Heart left ventricle (tissue), 16 donors: ENCODE measurements around the gene AHCYL2. TPM values are rescaled to one million over a fixed set of nuclear protein-coding genes. Genes with fewer than 3 reads are reported as not detected.

Source experiments
- ATAC-seq, 4 donors: fragments of 200-7000 bp; cut with Tn5 transposase; one replicate each; pipeline ENCODE4 v1.9.1; 2020 to 2022; ENCODE audit warnings: moderate library complexity in 4 of 4, mild to moderate bottlenecking in 3 of 4, moderate number of reproducible peaks in 1 of 4
- DNase-seq, 5 donors: peaks; one replicate each; pipeline ENCODE4 v3.0.0-alpha.2; 2020
- H3K27ac ChIP-seq, 12 donors: fragments of 200-600 bp; sonication (generic) in 4 of 12; one replicate each; pipeline versions ENCODE4 v1.5.0 to v1.8.0; 2016 to 2022; ENCODE audit warnings: mild to moderate bottlenecking in 2 of 12
- H3K27me3 ChIP-seq, 9 donors: fragments of 200-600 bp; sonication (generic) in 2 of 9; one replicate each; pipeline versions ENCODE4 v1.5.1 to v1.8.0; 2016 to 2022; ENCODE audit warnings: mild to moderate bottlenecking in 3 of 9
- H3K36me3 ChIP-seq, 9 donors: fragments of 200-600 bp; sonication (generic) in 2 of 9; one replicate each; pipeline versions ENCODE4 v1.5.0 to v1.8.0; 2018 to 2022; ENCODE audit warnings: mild to moderate bottlenecking in 2 of 9
- H3K4me1 ChIP-seq, 12 donors: fragments of 200-600 bp; sonication (generic) in 4 of 12; one replicate each; pipeline versions ENCODE4 v1.5.0 to v1.8.0; 2016 to 2022; ENCODE audit warnings: mild to moderate bottlenecking in 3 of 12
- H3K4me3 ChIP-seq, 12 donors: fragments of 200-600 bp; sonication (generic) in 4 of 12; one replicate each; pipeline versions ENCODE4 v1.5.0 to v1.8.0; 2017 to 2022; ENCODE audit warnings: mild to moderate bottlenecking in 9 of 12, moderate library complexity in 4 of 12
- H3K9me3 ChIP-seq, 12 donors: fragments of 200-600 bp; sonication (generic) in 4 of 12; one replicate each; pipeline versions ENCODE4 v1.5.0 to v1.8.0; 2016 to 2022; ENCODE audit warnings: mild to moderate bottlenecking in 1 of 12
- POLR2A ChIP-seq, 2 donors: fragments of 450-650 bp; IDR thresholded peaks; one replicate each; pipeline ENCODE4 v1.6.1; 2017; ENCODE audit warnings: antibody characterized with exemption in 2 of 2, mild to moderate bottlenecking in 2 of 2, moderate library complexity in 2 of 2
- WGBS, 4 donors: extraction: QIAGEN DNeasy Blood & Tissue Kit in 2 of 4; methylation state at CpG; one replicate each; pipeline versions ENCODE4 v1.1.5 to v1.1.7; 2013 to 2018; 5-methylcytosine and 5-hydroxymethylcytosine counted together
- intact Hi-C, 10 donors: fragments of 100-400 bp; cut with DNase I; formaldehyde crosslinking; loops; one replicate each; pipeline versions ENCODE4 v1.11.1 to v1.14.2; 2022
- polyA plus RNA-seq, 2 donors: library from polyadenylated mRNA; stranded (reverse); fragments of 200-250 nt; gene quantifications; one replicate each; pipeline ENCODE4 v1.2.3, GENCODE V29; 2013
- total RNA-seq, 9 donors: library from RNA; depleted of rRNA in 2 of 9; stranded (reverse); fragments of >200 nt in 2 of 9; fragmentation: NEBNext Ultra II Directional in 3 of 9; extraction: Animal tissue kit (Norgen Biotek cat#: 25700) in 3 of 9; gene quantifications; one replicate each; pipeline versions ENCODE4 v1.1.0 to v1.2.4, GENCODE V29; 2016 to 2023
- TF ChIP-seq, protein P1 (sequence below), 12 donors: fragments of 200-600 bp; sonication (generic) in 4 of 12; IDR thresholded peaks; one replicate each; pipeline versions ENCODE4 v1.5.0 to v1.8.0; 2018 to 2022; ENCODE audit warnings: antibody characterized with exemption in 12 of 12, mild to moderate bottlenecking in 5 of 12
- donor health status: ischemic (EF 13 %, LVEDD 7.1; RV severe dilation, severe dysfunction).
- donor health status: healthy with polysubstance abuse.
- donor health status: DM: no; HTN: yes; CAD: no.
- donor health status: DM: no; HTN: no; CAD: no.
- donor health status: ischemic (EF 25% LVEDD 6.9; RV normal size, moderate dysfunction).
- donor health status: ischemic (EF 25% LVEDD 5.7; RV mildly dilated, moderate dysfunction).
- donor health status: healthy.
- donor health status: DM: yes; HTN: yes; CAD: no.
- donor health status: ischemic (EF 35%, LVEDD 5.7; RV mildly dilated, moderate dysfunction).
- donor health status: nonischemic (EF 11% LVEDD 7.7; RV severe dilation, severe dysfunction).
- donor health status: DM: yes; HTN: yes; CAD: no.
- donor health status: PGD.
- donor health status: ischemic (EF 29% LVEDD 5.4; RV normal size, mild dysfunction).
- donor health status: nonischemic (EF 23%, LVEDD 6.1; RV moderate dilation, normal function).

The AHCYL2 gene
- total and polyA plus RNA-seq, 11 donors = 1.3 to 7.6 (median 6.2) TPM

DNA sequence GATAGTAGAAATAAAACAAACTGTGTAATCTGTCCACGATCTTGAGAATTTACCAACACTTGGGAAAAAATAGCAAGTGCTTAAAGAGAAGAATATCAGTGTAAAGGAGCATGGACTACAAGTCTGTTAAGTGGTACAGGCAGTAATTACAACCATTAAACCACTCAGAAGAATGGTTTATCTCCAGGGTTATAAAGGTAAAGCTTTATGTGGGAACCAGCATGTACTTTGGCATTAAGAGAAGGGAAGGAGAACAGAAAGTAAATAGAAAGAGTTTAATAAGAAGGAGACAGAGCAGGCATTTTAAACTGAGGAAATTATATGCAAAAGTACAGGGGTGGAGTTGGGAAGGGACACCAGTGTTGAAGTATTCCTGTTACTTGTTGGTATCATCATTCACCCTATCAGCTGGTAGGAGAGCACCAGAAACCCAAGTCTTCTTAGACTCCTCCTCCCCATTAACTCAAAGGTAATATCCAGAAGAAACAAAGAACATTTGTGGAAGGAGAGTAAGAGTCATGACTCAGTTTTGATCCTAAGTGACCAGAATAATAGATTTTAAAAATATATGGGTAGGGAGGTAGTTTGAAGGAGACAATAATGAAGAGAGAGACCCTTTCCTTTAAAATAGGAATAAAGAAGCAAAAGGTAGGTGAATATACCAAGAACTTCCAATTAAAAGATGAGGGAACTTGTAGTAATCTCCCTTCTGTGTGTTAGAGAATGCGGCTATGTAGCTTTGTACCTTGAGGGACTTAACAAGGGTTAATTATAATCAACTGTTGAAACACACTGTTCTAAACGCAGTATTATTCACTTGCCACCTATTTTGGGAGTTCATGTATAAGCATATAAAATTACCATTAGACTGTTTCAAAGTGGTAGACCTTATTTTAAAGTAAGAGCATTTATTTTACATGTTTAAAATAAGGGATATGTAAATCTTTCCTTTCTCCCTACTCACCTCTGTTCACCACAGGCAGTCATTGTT is 117.3 kb downstream of the AHCYL2 start:
- Histone ChIP-seq H3K4me1 (no peaks in the 10 kb centered on the region), H3K36me3 (no peaks in the 10 kb centered on the region), H3K27me3 (no peaks in the 10 kb centered on the region), H3K27ac (no peak overlapping the region), H3K4me3 (no peak overlapping the region), H3K9me3 (no peaks in the 10 kb centered on the region)
- 56 to 66% (median 59%) methylated on average over 3 of the region's 3 CpGs for WGBS, 4 donors
- no peak for TF ChIP-seq POLR2A (IDR thresholded peaks at IDR 0.05)
- TF ChIP-seq, protein P1, sequence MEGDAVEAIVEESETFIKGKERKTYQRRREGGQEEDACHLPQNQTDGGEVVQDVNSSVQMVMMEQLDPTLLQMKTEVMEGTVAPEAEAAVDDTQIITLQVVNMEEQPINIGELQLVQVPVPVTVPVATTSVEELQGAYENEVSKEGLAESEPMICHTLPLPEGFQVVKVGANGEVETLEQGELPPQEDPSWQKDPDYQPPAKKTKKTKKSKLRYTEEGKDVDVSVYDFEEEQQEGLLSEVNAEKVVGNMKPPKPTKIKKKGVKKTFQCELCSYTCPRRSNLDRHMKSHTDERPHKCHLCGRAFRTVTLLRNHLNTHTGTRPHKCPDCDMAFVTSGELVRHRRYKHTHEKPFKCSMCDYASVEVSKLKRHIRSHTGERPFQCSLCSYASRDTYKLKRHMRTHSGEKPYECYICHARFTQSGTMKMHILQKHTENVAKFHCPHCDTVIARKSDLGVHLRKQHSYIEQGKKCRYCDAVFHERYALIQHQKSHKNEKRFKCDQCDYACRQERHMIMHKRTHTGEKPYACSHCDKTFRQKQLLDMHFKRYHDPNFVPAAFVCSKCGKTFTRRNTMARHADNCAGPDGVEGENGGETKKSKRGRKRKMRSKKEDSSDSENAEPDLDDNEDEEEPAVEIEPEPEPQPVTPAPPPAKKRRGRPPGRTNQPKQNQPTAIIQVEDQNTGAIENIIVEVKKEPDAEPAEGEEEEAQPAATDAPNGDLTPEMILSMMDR (IDR thresholded peaks at IDR 0.05) = no peak
- DNase-seq (no peak), ATAC-seq (no peak)
- intact Hi-C loops = loop anchor here in 1 of 10 donors (10.0 kb wide), 1 partner anchor 483 kb away; no protein-coding TSS in a partner anchor

DNA sequence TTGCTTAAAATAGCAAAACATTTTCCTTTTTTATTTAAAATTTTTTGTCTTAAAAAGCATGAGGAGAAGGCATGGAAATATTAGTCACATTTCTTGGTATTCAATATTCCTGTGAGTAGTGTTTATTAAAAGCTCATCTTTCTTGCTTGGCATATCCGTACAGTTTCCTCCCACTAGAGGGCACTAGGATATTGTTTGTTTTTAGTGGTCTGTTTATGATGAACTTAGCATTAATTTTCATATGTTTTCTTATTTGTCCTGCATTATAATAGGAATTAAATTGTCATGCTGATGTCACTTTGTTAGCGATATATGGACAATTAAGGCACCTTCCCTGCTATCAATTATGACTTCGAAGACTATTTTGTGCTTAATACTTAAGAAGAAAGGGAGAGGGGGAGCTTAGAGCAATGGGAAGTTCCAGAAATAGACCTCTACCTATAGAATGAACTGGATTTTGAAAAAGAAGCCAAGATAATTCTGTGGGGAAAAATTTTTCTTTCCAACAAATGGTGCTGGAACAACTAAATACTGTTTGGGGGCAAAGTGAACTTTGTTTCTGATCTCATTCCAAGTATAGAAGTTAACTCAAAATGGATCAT is 118.4 kb downstream of the AHCYL2 start:
- H3K36me3 ChIP-seq = no peaks in the 10 kb centered on the region
- WGBS, 4 donors = 39 to 46% (median 43%) methylated on average over 3 of the region's 3 CpGs
- H3K27ac ChIP-seq = no peak overlapping the region
- ATAC-seq (no peak), DNase-seq (no peak)
- H3K9me3 ChIP-seq = no peaks in the 10 kb centered on the region
- no peaks in the 10 kb centered on the region for H3K4me1 ChIP-seq
- no peaks in the 10 kb centered on the region for H3K27me3 ChIP-seq
- no peak overlapping the region for H3K4me3 ChIP-seq
- TF ChIP-seq POLR2A (IDR thresholded peaks at IDR 0.05) = no peak
- TF ChIP-seq, protein P1 (IDR thresholded peaks at IDR 0.05) = peak; percentile 52 to 79 (median 66)
- intact Hi-C loops = loop anchor here in 1 of 10 donors (10.0 kb wide), 1 partner anchor 482 kb away; no protein-coding TSS in a partner anchor

GRCh38 chr7:129347330-129347729 is 122.5 kb downstream of the AHCYL2 start:
- Histone ChIP-seq H3K27me3 (no peaks in the 10 kb centered on the region), H3K27ac (no peak overlapping the region), H3K4me3 (no peak overlapping the region), H3K4me1 (no peaks in the 10 kb centered on the region), H3K9me3 (no peaks in the 10 kb centered on the region), H3K36me3 (no peaks in the 10 kb centered on the region)
- 68 to 74% (median 69%) methylated on average over 2 of the region's 2 CpGs for WGBS, 4 donors
- intact Hi-C loops = loop anchor here in 1 of 10 donors (10.0 kb wide), 1 partner anchor 477 kb away; no protein-coding TSS in a partner anchor
- ATAC-seq (no peak), DNase-seq (no peak)
- TF ChIP-seq, protein P1 (IDR thresholded peaks at IDR 0.05) = no peak
- TF ChIP-seq POLR2A (IDR thresholded peaks at IDR 0.05) = no peak
